Stimulated activated naive CD8-positive, alpha-beta T cell treated with anti-CD3 and anti-CD28 coated beads, Interleukin-15, amount 100 ng/mL, for 72 hours (primary cell): Measurements from ENCODE around the gene RTP5.
"Not testable (repeated sequence)": the region's sequence is repeated elsewhere in the genome, so short reads cannot be mapped to it uniquely, and the experiment has no call there.

Experiments used
- ATAC-seq: fragments of 150-1000 bp; cut with Tn5 transposase; 2 replicates; pipeline ENCODE4 v1.10.0; 2021; ENCODE audit warnings: mild to moderate bottlenecking, moderate library complexity
- DNase-seq, 2 donors: peaks; one replicate each; pipeline ENCODE4 v3.0.0; 2021 to 2022
- H3K27ac Mint-ChIP-seq, 2 donors: one replicate each; pipeline ENCODE4 v1.8.0; 2022; ENCODE audit warnings: mild to moderate bottlenecking in 2 of 2, mixed read lengths in 2 of 2, moderate library complexity in 2 of 2
- H3K27me3 Mint-ChIP-seq: one replicate; pipeline ENCODE4 v1.8.0; 2022; ENCODE audit warnings: mixed read lengths
- H3K4me1 Mint-ChIP-seq: one replicate; pipeline ENCODE4 v1.8.0; 2022; ENCODE audit warnings: mild to moderate bottlenecking, mixed read lengths
- H3K4me3 Mint-ChIP-seq, 2 donors: one replicate each; pipeline ENCODE4 v1.8.0; 2022; ENCODE audit warnings: mild to moderate bottlenecking in 2 of 2, mixed read lengths in 2 of 2, moderate library complexity in 1 of 2
- H3K9me3 Mint-ChIP-seq, 2 donors: one replicate each; pipeline ENCODE4 v1.8.0; 2022; ENCODE audit warnings: mixed read lengths in 2 of 2

The RTP5 gene

GRCh38 chr2:241904791-241905710 lies 35.5 kb downstream of the RTP5 start:
- H3K27me3 Mint-ChIP-seq = no peaks in the 10 kb centered on the region
- no peaks in the 10 kb centered on the region for H3K9me3 Mint-ChIP-seq
- no peaks in the 10 kb centered on the region for H3K4me1 Mint-ChIP-seq
- ATAC-seq (no peak), DNase-seq (peak in 1 of 2 donors; percentile 8)
- no peak overlapping the region for H3K27ac Mint-ChIP-seq
- H3K4me3 Mint-ChIP-seq = no peak overlapping the region

- Mint-ChIP-seq H3K27ac (no peak overlapping the region), H3K27me3 (no peaks in the 10 kb centered on the region), H3K9me3 (no peaks in the 10 kb centered on the region), H3K4me3 (no peak overlapping the region), H3K4me1 (no peaks in the 10 kb centered on the region)
- ATAC-seq (no peak), DNase-seq (no peak)
Measured at GRCh38 chr2:241905716-241906377, 36.3 kb downstream of the RTP5 start.

- not testable (repeated sequence) for DNase-seq, H3K27ac Mint-ChIP-seq
Measured at GRCh38 chr2:241906378-241906770, 36.8 kb downstream of the RTP5 start.

GRCh38 chr2:241906826-241907570 lies 37.5 kb downstream of the RTP5 start:
- no peaks in the 10 kb centered on the region for H3K27me3 Mint-ChIP-seq
- H3K4me3 Mint-ChIP-seq = no peak overlapping the region
- no peaks in the 10 kb centered on the region for H3K4me1 Mint-ChIP-seq
- ATAC-seq (no peak), DNase-seq (no peak)
- no peak overlapping the region for H3K27ac Mint-ChIP-seq
- no peaks in the 10 kb centered on the region for H3K9me3 Mint-ChIP-seq

More at GRCh38 chr2:241906378-241906770, 36.8 kb downstream of the RTP5 start:
- not testable (repeated sequence) for ATAC-seq, H3K4me1 Mint-ChIP-seq, H3K27me3 Mint-ChIP-seq, H3K9me3 Mint-ChIP-seq, H3K4me3 Mint-ChIP-seq

- H3K27me3 Mint-ChIP-seq, H3K4me1 Mint-ChIP-seq, DNase-seq, H3K4me3 Mint-ChIP-seq, H3K9me3 Mint-ChIP-seq, ATAC-seq: not testable (repeated sequence)
- H3K27ac Mint-ChIP-seq = peak overlapping the region in 1 of 2 donors; percentile 21
Measured at GRCh38 chr2:241907831-241908230, 38.3 kb downstream of the RTP5 start.

GRCh38 chr2:241908686-241909420 lies 39.3 kb downstream of the RTP5 start:
- DNase-seq (no peak), ATAC-seq (no peak)
- no peaks in the 10 kb centered on the region for H3K4me1 Mint-ChIP-seq
- no peak overlapping the region for H3K4me3 Mint-ChIP-seq
- H3K27ac Mint-ChIP-seq = no peak overlapping the region
- H3K27me3 Mint-ChIP-seq = no peaks in the 10 kb centered on the region
- no peaks in the 10 kb centered on the region for H3K9me3 Mint-ChIP-seq

- no peak overlapping the region for H3K27ac Mint-ChIP-seq
- no peak overlapping the region for H3K4me3 Mint-ChIP-seq
- H3K4me1 Mint-ChIP-seq = no peaks in the 10 kb centered on the region
- H3K27me3 Mint-ChIP-seq = no peaks in the 10 kb centered on the region
- no peaks in the 10 kb centered on the region for H3K9me3 Mint-ChIP-seq
- DNase-seq (no peak), ATAC-seq (no peak)
Measured at GRCh38 chr2:241909769-241910168, 40.2 kb downstream of the RTP5 start.

- no peaks in the 10 kb centered on the region for H3K27me3 Mint-ChIP-seq
- H3K4me1 Mint-ChIP-seq = no peaks in the 10 kb centered on the region
- no peak overlapping the region for H3K27ac Mint-ChIP-seq
- no peak for ATAC-seq
- no peaks in the 10 kb centered on the region for H3K9me3 Mint-ChIP-seq
- no peak for DNase-seq
- H3K4me3 Mint-ChIP-seq = no peak overlapping the region
Measured at GRCh38 chr2:241910604-241911520, 41.3 kb downstream of the RTP5 start.

GRCh38 chr2:241911551-241911950 lies 42.0 kb downstream of the RTP5 start:
- H3K9me3 Mint-ChIP-seq = no peaks in the 10 kb centered on the region
- ATAC-seq (no peak), DNase-seq (no peak)
- no peak overlapping the region for H3K4me3 Mint-ChIP-seq
- no peaks in the 10 kb centered on the region for H3K27me3 Mint-ChIP-seq
- peak overlapping the region in 1 of 2 donors; percentile 43 for H3K27ac Mint-ChIP-seq
- H3K4me1 Mint-ChIP-seq = no peaks in the 10 kb centered on the region

- no peaks in the 10 kb centered on the region for H3K4me1 Mint-ChIP-seq
- ATAC-seq = no peak
- no peaks in the 10 kb centered on the region for H3K27me3 Mint-ChIP-seq
- no peak overlapping the region for H3K27ac Mint-ChIP-seq
- DNase-seq = no peak
- H3K4me3 Mint-ChIP-seq = no peak overlapping the region
- no peaks in the 10 kb centered on the region for H3K9me3 Mint-ChIP-seq
Measured at GRCh38 chr2:241912021-241912555, 42.6 kb downstream of the RTP5 start.

- Mint-ChIP-seq H3K4me1 (no peaks in the 10 kb centered on the region), H3K27me3 (no peaks in the 10 kb centered on the region), H3K4me3 (no peak overlapping the region), H3K9me3 (peaks cover 7 to 12% of the 10 kb centered on the region in 2 donors), H3K27ac (no peak overlapping the region)
- DNase-seq (no peak), ATAC-seq (no peak)
Measured at GRCh38 chr2:241913703-241914102, 44.2 kb downstream of the RTP5 start.

GRCh38 chr2:241914542-241914941 lies 45.0 kb downstream of the RTP5 start:
- ATAC-seq = no peak
- Mint-ChIP-seq H3K4me3 (no peak overlapping the region), H3K27ac (no peak overlapping the region)

GRCh38 chr2:241921631-241922030 lies 52.1 kb downstream of the RTP5 start:
- not testable (repeated sequence) for DNase-seq, H3K27me3 Mint-ChIP-seq, ATAC-seq, H3K4me3 Mint-ChIP-seq, H3K27ac Mint-ChIP-seq
- Mint-ChIP-seq H3K9me3 (peaks cover 7 to 12% of the 10 kb centered on the region in 2 donors), H3K4me1 (peaks cover 19% of the 10 kb centered on the region)

More at GRCh38 chr2:241914542-241914941, 45.0 kb downstream of the RTP5 start:
- DNase-seq = no peak
- no peaks in the 10 kb centered on the region for H3K4me1 Mint-ChIP-seq
- H3K27me3 Mint-ChIP-seq = no peaks in the 10 kb centered on the region
- peaks cover 7 to 12% of the 10 kb centered on the region in 2 donors for H3K9me3 Mint-ChIP-seq

- ATAC-seq (no peak), DNase-seq (no peak)
- Mint-ChIP-seq H3K27ac (peak overlapping the region in 1 of 2 donors; percentile 71), H3K4me1 (peaks cover 19% of the 10 kb centered on the region), H3K4me3 (no peak overlapping the region), H3K9me3 (peaks cover 7 to 10% of the 10 kb centered on the region in 2 donors), H3K27me3 (no peaks in the 10 kb centered on the region)
Measured at GRCh38 chr2:241922411-241922810, 52.9 kb downstream of the RTP5 start.
